ENCODE measurements around the gene SGMS1.
"Not testable (repeated sequence)": the region's sequence is repeated elsewhere in the genome, so short reads cannot be mapped to it uniquely, and the experiment has no call there.

Gene SGMS1

DNA sequence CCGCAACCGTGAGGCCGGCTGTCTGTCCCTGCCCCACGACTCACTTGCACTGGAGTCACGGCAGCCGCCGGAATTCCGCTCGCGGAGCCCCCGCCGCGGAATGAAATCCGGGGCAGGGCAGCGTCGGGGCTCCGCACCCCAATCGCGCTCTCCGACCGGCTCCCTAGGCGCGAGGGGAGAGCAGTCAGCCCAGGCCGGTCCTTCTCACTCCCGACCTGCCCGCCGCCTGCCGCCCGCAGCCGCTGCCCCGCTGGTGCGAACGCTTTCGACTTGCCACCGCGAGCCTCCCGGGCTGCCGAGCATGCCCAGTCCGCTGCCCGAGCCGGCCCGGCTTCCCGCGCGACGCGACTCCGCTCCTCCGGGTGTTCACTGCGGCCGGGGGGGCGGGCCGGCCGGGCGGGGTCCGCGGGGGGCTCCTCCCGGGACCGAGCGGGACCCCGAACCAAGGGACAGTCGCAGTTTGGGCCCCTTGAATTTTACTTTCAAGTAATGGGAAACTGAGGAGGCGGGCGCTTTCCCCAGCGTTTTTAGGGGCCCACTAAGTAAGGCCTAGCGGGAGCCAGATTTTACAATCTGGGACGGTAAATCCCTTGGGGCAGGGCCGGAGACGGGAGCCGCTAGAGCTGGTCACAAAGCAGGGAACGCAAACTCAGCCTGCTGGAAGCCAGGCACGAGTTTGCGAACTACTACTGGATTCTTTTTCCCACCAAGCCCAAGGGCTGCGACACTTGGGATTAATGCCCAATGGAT is at the start of gene SGMS1:
Gene SGMS1, minus strand, starts transcription at position 294 of the 750 bp plus-strand sequence. CDS start 279,842 bp downstream, outside the sequence.
- peak; percentile 67 for DNase-seq (ENCODE audit: low read depth)
- peak within 1 kb of the TSS; percentile 83 for H3K4me3 ChIP-seq (ENCODE audit: low read depth, low read length)

DNA sequence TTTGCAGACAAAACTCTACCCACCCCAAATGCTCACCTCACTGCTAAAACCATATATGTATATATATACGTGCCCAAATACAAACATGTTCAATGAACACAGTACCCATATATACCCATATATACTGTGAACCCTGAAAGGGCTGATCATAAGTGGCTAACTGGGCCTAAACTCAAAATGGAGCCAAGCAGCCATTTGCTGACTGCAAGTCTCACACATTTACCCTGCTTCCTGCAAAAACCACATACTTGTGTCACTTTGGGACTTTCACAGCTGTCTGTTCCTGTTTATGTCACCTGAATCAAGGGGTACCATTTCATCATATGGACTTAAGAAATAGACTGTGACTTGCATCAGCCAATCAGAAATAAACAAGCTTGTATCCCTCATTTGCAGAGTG is 48.4 kb upstream of the SGMS1 start:
- not testable (repeated sequence) for DNase-seq (ENCODE audit: low read depth)

DNA sequence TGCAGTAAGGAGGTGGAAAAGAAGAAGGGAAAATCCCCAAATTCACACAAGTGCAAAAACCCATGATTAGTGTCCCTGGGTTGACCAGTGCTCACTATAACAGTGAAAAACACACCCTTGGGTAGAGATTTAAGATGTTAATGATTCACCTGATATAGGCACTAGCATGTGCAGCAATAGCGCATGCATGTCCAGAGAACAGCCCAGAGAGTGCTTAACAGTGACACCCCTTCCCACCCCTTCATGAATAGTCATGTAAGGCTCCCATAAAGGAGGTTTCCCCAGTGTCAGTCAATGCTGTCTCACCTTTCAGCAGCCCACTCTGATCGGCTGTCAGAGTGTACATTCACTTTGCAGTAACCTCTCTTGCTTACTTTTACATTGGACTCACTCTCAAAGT is 47.9 kb upstream of the SGMS1 start:
- not testable (repeated sequence) for DNase-seq (ENCODE audit: low read depth); H3K4me3 ChIP-seq (ENCODE audit: low read depth, low read length)

More for the DNA sequence above, 48.4 kb upstream of the SGMS1 start:
- H3K4me3 ChIP-seq (ENCODE audit: low read depth, low read length) = not testable (repeated sequence)

DNA sequence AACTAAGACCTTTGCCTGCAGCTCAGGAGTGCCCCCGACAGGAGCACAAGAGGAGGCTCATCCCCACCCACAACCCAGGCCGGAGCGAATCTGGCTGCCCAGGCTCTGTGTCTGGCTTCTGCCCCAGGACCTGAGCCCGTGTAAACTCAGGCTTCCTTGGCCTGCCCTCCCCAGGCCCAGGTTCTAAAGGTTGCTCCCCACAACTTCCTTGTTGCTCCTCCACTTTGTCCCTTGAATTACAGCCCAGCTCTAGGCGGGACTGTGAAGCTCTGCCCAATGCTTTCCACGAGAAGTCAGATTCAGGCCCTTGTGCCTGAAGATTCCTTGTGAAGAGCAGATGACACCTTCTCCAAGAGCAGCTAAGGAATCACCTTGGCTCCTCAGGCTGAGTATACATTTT is 46.2 kb upstream of the SGMS1 start:
- H3K4me3 ChIP-seq (ENCODE audit: low read depth, low read length); DNase-seq (ENCODE audit: low read depth): not testable (repeated sequence)

DNA sequence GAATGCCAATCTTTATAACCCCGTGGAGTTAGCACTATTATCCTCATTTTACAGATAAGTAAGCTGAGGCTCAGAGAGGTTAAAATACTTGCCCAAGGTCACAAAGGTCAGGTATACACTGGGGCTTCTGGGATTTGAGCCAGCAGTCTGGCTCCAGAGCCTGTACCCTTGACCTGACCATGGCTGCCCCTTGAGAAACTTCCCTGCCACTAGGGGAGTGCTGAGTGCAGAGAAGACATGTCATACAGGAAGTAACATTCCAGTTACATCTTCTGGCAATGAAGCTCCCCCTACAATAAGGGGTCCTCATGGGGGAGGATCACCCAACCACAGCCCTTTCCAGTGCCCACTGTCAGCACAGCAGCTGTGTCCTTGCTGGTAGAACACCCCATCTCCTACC is 43.6 kb upstream of the SGMS1 start:
- not testable (repeated sequence) for H3K4me3 ChIP-seq (ENCODE audit: low read depth, low read length)

DNA sequence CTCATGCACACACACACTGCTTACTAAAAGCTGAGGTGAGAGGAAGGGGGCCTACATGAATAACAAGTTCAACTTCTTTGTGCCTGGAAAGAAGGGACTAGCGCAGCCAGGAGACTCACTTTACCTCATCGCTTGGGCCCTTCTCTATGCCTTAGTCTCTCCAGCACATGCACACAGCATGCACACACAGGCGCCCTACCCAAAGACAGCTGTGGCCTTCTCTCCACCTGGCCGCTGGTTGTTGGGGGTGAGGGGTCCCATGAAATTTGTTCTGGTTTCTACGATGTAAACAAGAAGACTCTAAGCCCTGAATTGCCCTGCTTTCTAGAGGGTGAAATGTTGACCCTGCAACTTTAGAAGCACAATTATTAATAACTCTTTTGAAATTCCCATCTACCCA is 38.7 kb upstream of the SGMS1 start:
- H3K4me3 ChIP-seq (ENCODE audit: low read depth, low read length); DNase-seq (ENCODE audit: low read depth): not testable (repeated sequence)

More for the DNA sequence above, 43.6 kb upstream of the SGMS1 start:
- DNase-seq (ENCODE audit: low read depth) = not testable (repeated sequence)

DNA sequence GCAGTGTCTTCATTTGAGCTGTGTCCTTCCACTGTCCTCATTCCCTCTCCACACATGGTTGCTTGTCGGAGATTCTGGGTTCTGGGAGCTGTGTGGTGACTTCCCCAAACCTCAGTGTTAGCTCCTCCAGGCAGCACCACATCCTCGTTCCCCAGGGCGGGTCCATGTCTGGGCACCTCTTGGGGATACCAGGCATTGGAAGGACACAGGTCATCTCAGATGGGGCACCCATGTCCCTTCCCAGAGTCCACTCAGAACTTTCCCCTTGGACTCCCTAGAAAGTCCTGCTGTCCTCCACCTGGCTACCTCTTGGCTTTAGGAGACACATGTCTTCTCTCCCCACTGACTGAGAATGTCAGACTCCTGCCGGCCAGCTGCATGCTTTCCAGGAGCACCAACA is 37.8 kb upstream of the SGMS1 start:
- not testable (repeated sequence) for H3K4me3 ChIP-seq (ENCODE audit: low read depth, low read length); DNase-seq (ENCODE audit: low read depth)

DNA sequence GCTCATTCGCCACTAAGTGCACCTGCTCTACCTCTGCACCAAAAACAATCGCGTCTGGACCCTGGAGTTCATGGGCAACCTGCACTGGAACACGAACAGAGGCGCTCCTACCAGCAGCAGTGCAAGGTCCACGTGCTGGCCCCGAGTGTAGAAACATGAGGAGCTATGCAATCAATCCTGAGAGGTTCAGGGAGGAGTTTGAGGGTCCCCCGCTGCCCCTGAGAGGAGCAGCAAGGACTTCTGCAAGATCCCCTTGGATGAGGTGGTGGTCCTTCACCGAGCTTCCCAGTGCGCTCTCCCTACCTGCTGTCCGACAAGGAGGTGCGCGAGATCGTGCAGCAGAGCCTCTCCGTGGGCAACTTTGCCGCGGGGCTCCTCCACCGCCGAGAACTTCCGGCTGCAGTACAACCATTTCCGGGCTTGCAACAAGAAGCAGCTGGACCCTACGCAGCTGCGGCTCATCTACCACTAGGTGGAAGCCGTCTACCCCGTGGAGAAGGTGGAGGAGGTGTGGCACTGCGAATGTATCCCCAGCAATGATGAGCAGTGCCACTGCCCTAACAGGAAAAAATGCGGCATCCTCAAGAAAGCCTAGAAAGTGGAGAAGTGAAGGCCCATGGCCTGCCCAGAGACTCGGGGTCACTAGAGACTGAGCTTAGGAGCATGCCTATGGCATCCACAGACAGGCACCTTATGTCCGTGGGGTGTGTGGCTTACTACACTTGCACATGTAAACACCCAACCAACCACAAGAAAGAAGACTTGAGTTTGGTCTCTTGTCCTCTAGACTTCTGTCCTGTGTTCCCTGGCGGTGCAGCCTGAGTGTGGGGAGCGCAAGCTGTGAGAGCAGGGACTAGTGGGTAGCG is 36.3 kb upstream of the SGMS1 start:
- H3K4me3 ChIP-seq (ENCODE audit: low read depth, low read length) = peak overlapping the region; percentile 45
- peak; percentile 7 for DNase-seq (ENCODE audit: low read depth)

DNA sequence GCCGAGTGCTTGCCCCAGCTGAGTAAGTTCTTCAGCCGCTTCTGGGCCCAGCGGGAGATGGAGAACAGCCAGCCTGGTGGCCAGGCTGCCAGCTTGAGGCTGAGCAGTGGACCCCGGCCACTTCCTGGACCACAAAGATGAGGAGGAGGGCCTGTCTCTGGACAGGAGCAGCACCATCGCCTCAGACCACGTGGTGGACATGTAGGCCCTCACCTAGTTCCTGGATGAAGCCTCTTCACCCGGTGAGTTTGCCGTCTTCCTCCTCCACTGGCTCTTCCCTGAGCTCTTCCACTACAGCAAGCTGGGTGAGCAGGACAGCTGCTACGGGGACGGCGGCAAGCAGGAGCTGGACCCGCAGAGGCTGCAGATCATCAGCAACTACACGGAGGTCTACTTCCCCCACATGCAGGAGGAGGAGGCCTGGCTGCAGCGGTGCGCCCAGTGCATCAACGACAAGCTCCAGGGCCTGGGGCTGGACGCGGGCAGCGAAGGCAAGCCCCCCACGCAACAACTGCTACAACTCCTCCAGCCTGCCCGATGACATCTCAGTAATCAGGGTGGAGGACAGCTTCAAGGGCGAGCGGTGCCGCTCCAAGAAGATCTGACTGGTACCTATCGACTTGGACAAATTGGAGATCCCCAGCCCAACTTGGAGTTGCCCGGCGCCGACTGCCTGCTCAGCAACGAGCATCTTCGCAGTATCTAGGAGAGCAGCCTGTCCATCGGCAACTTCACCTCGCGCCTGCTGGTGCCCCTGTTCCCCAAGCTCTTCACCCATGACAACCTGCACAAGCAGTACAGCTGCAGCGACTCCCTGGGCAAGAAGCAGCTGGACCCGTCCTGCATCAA is 35.5 kb upstream of the SGMS1 start:
- not testable (repeated sequence) for DNase-seq (ENCODE audit: low read depth)

DNA sequence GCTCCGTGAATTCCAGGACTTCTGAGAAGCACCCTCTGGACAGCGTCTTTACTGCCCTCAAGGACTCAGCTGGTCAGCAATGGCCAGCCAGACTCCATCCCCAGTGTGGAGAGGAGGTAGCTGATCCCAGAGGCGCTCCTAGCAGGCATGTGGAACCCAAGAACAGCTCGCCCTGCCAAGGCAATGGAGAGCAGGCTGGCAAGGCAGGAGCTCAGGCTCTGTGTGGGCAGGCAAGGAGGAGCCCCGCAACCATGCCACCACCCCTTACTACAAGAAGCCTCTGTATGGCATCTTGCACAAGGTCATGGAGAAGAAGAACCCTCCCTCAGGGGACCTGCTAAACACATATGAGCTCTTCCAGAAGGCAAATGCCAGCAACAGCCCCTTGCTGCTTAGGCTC is 34.4 kb upstream of the SGMS1 start:
- no peak overlapping the region for H3K4me3 ChIP-seq (ENCODE audit: low read depth, low read length)
- DNase-seq (ENCODE audit: low read depth) = no peak

More for the DNA sequence above, 35.5 kb upstream of the SGMS1 start:
- H3K4me3 ChIP-seq (ENCODE audit: low read depth, low read length) = peak overlapping the region; percentile 45

DNA sequence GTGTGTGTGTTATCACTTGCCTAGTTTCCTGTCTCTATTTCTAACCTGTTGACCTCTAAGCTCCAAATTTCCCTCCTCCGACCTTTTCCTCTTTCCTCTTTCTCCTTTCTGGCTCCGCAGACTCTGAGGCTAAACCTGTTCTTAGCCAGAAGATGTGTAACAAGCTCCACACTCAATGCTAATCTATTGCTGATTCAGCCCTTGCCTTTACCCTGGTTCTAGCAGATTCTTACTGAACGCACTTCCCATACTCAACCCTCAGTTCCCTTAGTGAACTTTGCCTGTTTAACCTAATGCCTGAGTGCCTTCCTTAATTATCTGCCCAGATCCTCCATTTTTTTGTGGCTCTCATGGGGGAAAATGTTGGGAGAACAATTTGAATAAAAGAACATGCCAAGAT is 30.0 kb upstream of the SGMS1 start:
- H3K4me3 ChIP-seq (ENCODE audit: low read depth, low read length) = no peak overlapping the region
- no peak for DNase-seq (ENCODE audit: low read depth)

DNA sequence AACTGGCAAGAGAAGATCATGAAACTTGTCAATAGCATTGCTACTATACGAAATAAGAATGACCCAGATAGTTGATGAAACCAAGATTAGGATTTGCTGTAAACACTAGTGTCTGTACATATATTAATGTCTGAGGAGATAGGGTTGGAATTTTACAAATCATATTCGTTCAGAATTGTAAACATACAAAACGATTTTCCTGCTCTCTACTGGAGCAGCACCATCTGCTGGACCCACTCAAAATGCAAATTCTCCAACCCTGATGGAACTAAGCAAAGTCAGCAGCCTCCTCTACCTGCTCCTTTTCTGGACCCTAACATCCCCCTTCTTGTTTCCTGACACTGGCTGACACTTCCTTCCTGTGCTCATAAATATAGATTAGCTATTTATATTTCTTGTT is 29.4 kb upstream of the SGMS1 start:
- no peak overlapping the region for H3K4me3 ChIP-seq (ENCODE audit: low read depth, low read length)
- DNase-seq (ENCODE audit: low read depth) = no peak

DNA sequence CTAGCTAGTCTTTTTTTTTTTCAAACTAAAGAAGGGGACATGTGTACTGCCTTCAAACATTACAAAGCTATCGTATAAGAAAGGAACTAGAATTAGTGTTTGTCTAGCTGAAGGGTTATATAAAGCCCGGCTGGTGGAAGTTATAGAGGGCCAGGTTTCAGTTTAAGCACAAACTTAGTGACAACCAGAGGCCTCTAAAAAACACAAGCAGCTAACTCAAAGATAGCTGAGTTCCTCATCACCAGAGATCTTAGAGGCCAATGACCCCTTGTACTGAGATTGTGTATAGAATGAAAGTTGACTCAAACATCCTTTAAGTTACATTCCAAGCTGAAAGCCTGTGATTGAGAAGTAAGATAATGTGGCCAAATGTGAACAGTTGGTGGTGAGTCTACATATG is 28.1 kb upstream of the SGMS1 start:
- DNase-seq (ENCODE audit: low read depth) = peak; percentile 4
- no peak overlapping the region for H3K4me3 ChIP-seq (ENCODE audit: low read depth, low read length)

DNA sequence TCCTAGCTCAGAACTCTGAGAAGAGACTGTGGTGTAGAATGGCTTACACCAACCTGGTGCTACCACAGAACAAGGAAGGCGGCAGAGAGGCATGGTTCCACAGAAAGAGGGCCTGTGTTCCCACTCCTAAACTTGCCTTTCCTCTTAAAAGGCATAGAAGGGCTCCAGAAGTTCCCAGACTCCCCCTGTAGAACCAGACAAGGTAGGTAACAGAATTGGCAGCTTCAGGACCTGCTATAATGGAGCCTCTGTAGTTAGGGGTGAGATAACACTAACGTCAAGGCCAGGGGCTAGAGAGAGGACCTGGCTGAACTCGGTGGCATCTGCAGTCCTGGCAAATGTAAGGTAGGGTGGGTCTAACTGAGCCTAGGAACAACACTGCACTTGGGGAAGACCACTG is 26.7 kb upstream of the SGMS1 start:
- no peak for DNase-seq (ENCODE audit: low read depth)
- H3K4me3 ChIP-seq (ENCODE audit: low read depth, low read length) = no peak overlapping the region

DNA sequence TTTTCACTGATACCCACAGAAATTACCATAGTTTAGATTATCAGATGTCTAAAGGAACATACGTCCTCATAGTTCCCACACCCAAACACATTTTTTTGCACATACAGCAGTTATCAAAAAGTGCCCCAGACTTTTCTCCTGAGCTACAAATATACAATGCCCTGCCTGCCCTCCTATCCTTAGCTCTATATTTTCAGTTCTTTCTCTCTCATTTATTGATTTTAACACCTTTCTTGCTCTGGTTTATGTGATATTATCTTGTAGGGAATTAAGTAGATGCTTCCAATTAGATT is 25.1 kb upstream of the SGMS1 start:
- no peak overlapping the region for H3K4me3 ChIP-seq (ENCODE audit: low read depth, low read length)
- no peak for DNase-seq (ENCODE audit: low read depth)

DNA sequence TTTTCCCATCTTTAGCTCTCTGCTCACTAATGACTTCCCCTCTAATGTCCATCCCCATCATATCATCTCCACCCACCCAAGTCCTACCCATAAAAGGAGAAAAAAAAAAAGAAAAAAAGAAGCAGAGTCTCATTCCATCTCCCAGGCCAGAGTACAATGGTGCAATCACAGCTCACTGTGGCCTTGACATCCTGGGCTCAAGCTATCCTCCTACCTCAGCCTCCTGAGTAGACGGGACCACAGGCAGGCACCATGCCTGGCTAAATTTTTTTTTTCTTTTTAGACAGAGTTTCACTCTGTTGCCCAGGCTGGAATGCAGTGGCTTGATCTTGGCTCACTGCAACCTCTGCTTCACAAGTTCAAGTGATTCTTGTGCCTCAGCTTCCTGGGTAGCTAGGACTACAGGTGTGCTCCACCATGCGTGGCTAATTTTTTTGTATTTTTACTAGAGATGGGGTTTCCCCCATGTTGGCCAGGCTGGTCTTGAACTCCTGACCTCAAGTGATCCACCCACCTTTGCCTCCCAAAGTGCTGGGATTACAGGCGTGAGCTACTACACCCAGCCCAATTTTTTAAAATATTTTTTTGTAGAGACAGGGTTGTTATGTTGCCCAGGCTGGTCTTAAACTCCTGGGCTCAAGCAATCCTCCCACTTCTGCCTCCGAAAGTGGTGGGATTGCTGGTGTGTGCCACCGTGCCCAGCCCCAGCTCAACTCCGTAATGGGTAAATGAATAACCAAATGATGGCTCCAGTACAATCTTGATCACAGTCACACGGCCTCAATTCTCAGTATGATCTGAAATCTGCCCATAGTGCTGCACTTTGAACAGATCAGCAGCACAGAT is 24.6 kb upstream of the SGMS1 start:
- no peak for DNase-seq (ENCODE audit: low read depth)
- no peak overlapping the region for H3K4me3 ChIP-seq (ENCODE audit: low read depth, low read length)

DNA sequence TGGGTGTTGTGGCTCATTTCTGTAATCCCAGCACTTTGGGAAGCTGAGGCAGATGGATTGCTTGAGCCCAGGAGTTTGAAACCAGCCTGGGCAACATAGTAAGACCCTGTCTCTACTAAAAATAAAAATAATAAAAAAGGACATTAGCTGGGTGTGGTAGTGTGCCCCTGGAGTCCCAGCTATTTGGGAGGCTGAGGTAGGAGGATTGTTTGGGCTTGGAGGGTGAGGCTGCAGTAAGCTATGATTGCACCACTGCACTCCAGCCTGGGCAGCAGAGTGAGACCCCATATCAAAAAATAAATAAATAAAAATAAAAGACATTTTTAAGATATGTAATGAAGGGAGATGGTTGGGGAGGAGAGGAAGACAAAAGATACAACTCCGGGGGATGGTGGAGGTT is 23.6 kb upstream of the SGMS1 start:
- DNase-seq (ENCODE audit: low read depth); H3K4me3 ChIP-seq (ENCODE audit: low read depth, low read length): not testable (repeated sequence)

DNA sequence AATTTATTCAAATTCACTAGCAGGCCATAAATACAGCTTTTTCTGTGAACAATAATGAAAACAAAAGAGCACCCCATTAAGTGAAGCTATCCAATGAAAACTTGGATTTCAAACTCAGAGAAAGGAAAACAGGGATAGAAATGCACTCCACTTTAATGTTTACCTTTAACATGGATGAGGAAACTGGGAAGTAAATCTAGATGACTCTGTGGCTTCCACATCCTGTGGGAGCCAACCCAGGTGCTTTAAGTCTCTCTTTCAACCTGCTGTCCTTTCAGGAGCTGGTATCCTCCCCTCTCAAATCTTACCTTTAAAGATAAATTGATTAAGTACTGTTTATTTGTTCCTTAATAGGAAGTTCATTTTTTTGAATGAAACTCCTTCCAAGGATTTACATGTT is 21.5 kb upstream of the SGMS1 start:
- no peak for DNase-seq (ENCODE audit: low read depth)

DNA sequence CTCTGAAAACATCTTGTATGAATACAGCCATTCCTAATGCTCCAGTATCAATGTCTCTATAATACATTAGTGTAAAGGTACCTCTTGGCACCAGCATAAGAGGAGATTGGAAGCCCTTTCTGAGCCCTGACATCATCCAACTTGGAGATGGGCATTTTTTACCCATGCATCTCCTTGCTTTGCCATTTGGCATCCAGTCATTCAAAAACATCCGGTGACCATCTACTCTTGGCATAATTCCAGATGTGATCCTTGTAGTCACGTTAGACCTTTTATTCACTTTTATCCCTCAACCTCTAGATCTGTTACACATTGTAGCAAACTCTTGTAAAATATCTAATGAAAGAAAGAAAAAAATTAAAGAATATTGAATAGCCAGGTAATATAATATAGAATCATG is 17.9 kb upstream of the SGMS1 start:
- no peak for DNase-seq (ENCODE audit: low read depth)
- H3K4me3 ChIP-seq (ENCODE audit: low read depth, low read length) = no peak overlapping the region

More for the DNA sequence above, 21.5 kb upstream of the SGMS1 start:
- no peak overlapping the region for H3K4me3 ChIP-seq (ENCODE audit: low read depth, low read length)
